ENCODE measurements around the gene ZNF346.

The ZNF346 gene

GRCh38 chr5:177098120-177098469 lies 75.6 kb downstream of the ZNF346 start:
- DNase-seq (ENCODE audit: insufficient read length) = no peak
- no peak for FAIRE-seq
- TF ChIP-seq POLR2A (IDR thresholded peaks at IDR 0.05; ENCODE audit: low read depth, low read length) = no peak

GRCh38 chr5:177098470-177099141 lies 76.1 kb downstream of the ZNF346 start:
- DNase-seq (ENCODE audit: insufficient read length) = no peak
- no peak for FAIRE-seq
- no peak for TF ChIP-seq TAF1 (IDR thresholded peaks at IDR 0.05; ENCODE audit: borderline replicate concordance, low read depth, low read length)
- no peak for TF ChIP-seq POLR2A (IDR thresholded peaks at IDR 0.05; ENCODE audit: low read depth, low read length)
- no peak for TF ChIP-seq POLR2AphosphoS5 (IDR thresholded peaks at IDR 0.05; ENCODE audit: low read depth, low read length)

DNA sequence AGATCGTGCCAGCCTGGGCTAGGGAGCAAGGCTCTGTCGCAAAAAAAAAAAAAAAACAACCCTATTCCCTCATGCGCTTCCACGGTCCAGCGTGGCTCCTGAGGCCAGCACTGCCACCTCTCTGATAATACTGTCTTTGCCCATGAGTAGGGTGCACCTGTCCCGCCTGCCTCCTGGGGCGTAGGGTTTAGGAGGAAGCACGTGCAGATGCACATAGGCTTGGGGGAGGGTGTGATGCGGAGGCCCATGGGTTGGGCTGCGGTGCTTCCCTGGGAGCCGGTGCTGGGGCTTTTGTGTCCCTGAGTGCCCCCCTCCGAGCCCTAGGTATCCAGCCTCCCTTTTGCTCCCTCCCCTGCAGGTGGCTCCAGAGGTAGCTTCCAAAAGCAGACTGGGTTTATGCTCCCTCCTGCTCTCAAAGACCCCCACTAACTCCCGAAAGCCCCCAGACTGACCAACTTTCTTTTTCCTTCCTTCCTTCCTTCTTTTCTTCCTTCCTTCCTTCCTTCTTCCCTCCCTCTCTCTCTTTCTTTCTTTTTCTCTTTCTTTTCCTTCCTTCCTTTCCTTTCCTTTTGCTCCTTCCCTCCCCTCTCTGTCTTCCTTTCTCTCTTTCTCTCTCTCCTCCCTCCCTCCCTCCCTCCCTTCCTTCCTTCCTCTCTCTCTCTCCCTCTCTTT lies 77.1 kb downstream of the ZNF346 start:
- no peak for FAIRE-seq
- TF ChIP-seq POLR2A (IDR thresholded peaks at IDR 0.05; ENCODE audit: low read depth, low read length) (no peak), TAF1 (IDR thresholded peaks at IDR 0.05; ENCODE audit: borderline replicate concordance, low read depth, low read length) (no peak), POLR2AphosphoS5 (IDR thresholded peaks at IDR 0.05; ENCODE audit: low read depth, low read length) (no peak)
- DNase-seq (ENCODE audit: insufficient read length) = no peak

DNA sequence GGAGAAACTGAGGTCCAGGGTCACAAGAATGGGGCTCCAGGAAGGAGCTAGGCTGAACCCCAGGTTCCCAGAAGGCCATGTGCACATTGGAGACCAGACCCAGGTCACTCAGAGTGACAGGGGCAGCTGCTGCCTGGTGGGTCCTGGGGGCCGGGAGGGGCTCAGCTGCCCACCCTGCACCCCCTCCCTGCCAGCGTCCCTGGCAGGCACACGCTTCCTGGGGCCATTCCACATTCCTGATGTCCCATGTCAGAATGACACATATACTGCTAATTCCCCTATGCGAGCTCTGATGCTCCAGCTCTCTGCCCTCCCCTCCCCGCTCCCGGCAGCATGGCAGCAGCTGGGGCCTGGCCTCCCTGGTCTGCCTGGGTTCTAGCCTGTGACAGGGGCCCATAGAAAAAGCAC lies 78.2 kb downstream of the ZNF346 start:
- FAIRE-seq = no peak
- DNase-seq (ENCODE audit: insufficient read length) = no peak
- no peak for TF ChIP-seq TAF1 (IDR thresholded peaks at IDR 0.05; ENCODE audit: borderline replicate concordance, low read depth, low read length)
- no peak for TF ChIP-seq POLR2A (IDR thresholded peaks at IDR 0.05; ENCODE audit: low read depth, low read length)
- no peak for TF ChIP-seq POLR2AphosphoS5 (IDR thresholded peaks at IDR 0.05; ENCODE audit: low read depth, low read length)

- FAIRE-seq (no peak), DNase-seq (ENCODE audit: insufficient read length) (no peak)
- TF ChIP-seq POLR2A (IDR thresholded peaks at IDR 0.05; ENCODE audit: low read depth, low read length) = no peak
- TF ChIP-seq TAF1 (IDR thresholded peaks at IDR 0.05; ENCODE audit: borderline replicate concordance, low read depth, low read length) = no peak
- no peak for TF ChIP-seq POLR2AphosphoS5 (IDR thresholded peaks at IDR 0.05; ENCODE audit: low read depth, low read length)
These were observed 81.2 kb downstream of the ZNF346 start for GRCh38 chr5:177103523-177104253.

GRCh38 chr5:177105691-177106476 lies 83.4 kb downstream of the ZNF346 start:
- no peak for FAIRE-seq
- DNase-seq (ENCODE audit: insufficient read length) = no peak
- TF ChIP-seq POLR2AphosphoS5 (IDR thresholded peaks at IDR 0.05; ENCODE audit: low read depth, low read length) (no peak), POLR2A (IDR thresholded peaks at IDR 0.05; ENCODE audit: low read depth, low read length) (no peak), TAF1 (IDR thresholded peaks at IDR 0.05; ENCODE audit: borderline replicate concordance, low read depth, low read length) (no peak)

DNA sequence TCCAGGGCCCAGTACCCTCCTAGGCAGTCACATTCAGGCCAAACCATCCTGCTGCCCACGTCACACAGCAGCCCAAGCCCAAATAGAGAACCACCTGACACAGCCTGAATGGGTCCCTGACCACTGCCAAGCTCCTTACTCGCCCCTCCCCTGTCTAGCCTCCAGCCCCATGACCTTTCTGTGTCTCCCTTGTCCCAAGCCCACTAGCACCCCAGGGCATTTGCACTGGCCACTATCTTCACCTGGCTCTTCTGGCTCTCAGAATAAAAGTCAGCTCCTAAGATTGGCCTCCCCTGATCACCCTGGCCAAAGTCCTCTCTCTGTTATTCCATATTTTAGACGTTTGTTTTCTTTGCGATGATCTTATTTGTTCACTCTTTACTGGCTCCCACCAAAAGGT lies 84.7 kb downstream of the ZNF346 start:
- TF ChIP-seq POLR2AphosphoS5 (IDR thresholded peaks at IDR 0.05; ENCODE audit: low read depth, low read length) (no peak), TAF1 (IDR thresholded peaks at IDR 0.05; ENCODE audit: borderline replicate concordance, low read depth, low read length) (no peak), POLR2A (IDR thresholded peaks at IDR 0.05; ENCODE audit: low read depth, low read length) (no peak)
- DNase-seq (ENCODE audit: insufficient read length) (no peak), FAIRE-seq (no peak)

GRCh38 chr5:177109810-177110209 lies 87.3 kb downstream of the ZNF346 start:
- DNase-seq (ENCODE audit: insufficient read length) (no peak), FAIRE-seq (no peak)
- TF ChIP-seq POLR2A (IDR thresholded peaks at IDR 0.05; ENCODE audit: low read depth, low read length) (no peak), TAF1 (IDR thresholded peaks at IDR 0.05; ENCODE audit: borderline replicate concordance, low read depth, low read length) (no peak), POLR2AphosphoS5 (IDR thresholded peaks at IDR 0.05; ENCODE audit: low read depth, low read length) (no peak)

GRCh38 chr5:177111720-177112394 lies 89.4 kb downstream of the ZNF346 start:
- no peak for TF ChIP-seq POLR2AphosphoS5 (IDR thresholded peaks at IDR 0.05; ENCODE audit: low read depth, low read length)
- TF ChIP-seq TAF1 (IDR thresholded peaks at IDR 0.05; ENCODE audit: borderline replicate concordance, low read depth, low read length) = no peak
- no peak for TF ChIP-seq POLR2A (IDR thresholded peaks at IDR 0.05; ENCODE audit: low read depth, low read length)
- DNase-seq (ENCODE audit: insufficient read length) = peak; percentile 67
- peak; percentile 77 for FAIRE-seq

- FAIRE-seq = no peak
These were observed 90.2 kb downstream of the ZNF346 start for GRCh38 chr5:177112589-177113220.

More at GRCh38 chr5:177112589-177113220, 90.2 kb downstream of the ZNF346 start:
- no peak for DNase-seq (ENCODE audit: insufficient read length)
- no peak for TF ChIP-seq POLR2AphosphoS5 (IDR thresholded peaks at IDR 0.05; ENCODE audit: low read depth, low read length)
- no peak for TF ChIP-seq TAF1 (IDR thresholded peaks at IDR 0.05; ENCODE audit: borderline replicate concordance, low read depth, low read length)
- TF ChIP-seq POLR2A (IDR thresholded peaks at IDR 0.05; ENCODE audit: low read depth, low read length) = no peak

Data from GM12892 (cell line).